Measurements from ENCODE around the gene EGF.

Gene EGF

DNA sequence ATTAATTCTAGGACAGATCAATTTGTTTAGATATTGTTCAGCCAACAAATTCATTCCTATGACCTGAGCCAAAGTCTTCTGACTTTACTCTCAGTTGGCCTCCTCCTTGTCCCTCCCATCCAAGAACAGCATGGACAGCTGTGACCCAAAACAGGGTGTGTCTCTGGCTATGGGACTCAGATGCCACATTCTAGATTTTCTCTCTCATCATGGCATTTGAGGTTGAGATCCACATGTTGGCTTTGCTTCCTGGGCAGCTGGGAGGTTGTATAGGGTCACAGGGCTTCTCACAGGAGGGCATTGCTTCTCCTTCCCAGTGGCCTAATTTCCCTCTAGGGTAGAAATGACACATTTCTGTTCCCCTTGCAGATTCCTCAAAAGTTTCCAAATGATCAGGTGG, 22.6 kb upstream of the EGF start:
- TF ChIP-seq, protein P1, sequence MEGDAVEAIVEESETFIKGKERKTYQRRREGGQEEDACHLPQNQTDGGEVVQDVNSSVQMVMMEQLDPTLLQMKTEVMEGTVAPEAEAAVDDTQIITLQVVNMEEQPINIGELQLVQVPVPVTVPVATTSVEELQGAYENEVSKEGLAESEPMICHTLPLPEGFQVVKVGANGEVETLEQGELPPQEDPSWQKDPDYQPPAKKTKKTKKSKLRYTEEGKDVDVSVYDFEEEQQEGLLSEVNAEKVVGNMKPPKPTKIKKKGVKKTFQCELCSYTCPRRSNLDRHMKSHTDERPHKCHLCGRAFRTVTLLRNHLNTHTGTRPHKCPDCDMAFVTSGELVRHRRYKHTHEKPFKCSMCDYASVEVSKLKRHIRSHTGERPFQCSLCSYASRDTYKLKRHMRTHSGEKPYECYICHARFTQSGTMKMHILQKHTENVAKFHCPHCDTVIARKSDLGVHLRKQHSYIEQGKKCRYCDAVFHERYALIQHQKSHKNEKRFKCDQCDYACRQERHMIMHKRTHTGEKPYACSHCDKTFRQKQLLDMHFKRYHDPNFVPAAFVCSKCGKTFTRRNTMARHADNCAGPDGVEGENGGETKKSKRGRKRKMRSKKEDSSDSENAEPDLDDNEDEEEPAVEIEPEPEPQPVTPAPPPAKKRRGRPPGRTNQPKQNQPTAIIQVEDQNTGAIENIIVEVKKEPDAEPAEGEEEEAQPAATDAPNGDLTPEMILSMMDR (IDR thresholded peaks at IDR 0.05): no peak

DNA sequence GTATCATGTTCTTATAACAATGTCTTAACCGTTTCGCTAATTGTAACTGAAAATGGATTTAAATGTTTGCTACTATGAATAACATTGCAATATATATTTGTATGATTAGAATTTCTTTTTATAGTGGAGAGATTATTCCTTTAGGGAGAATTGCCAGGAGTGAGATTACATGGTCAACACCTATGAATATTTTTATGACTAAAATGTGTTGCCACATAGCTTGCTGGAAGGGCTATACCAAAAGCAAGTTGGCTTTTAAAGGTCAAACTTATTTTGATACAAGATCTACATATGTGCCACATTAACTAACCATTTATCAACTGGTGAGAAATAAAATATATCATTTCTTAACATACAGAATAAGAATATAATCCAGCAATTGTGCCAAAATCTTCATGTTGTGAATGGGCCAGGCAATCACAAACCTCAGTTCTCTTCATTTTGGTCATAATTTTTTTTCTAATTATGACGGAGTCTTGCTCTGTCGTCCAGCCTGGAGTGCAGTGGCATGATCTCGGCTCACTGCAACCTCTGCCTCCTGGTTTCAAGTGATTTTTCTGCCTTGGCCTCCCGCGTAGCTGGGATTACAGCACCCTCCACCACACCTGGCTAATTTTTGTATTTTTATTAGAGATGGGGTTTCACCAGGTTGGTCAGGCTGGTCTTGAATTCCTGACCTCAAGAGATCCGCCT, 10.0 kb upstream of the EGF start:
- TF ChIP-seq, protein P1 (IDR thresholded peaks at IDR 0.05): no peak

DNA sequence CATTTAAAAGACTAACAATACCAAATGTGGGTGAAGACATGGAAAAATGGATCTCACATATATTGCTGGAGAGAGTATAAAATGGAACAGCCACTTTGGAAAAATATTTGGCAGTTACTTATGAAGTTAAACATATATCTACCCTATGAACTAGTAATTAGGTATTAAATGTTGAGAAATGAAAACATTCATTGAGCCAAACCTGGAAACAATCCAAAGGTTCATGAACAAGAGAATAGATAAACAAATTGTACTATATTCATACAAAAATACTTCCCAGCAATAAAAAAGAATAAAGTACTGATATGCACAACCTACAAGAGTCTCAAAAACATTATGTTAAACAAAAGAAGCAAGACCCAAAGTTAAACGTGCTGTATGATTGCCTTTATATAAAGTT, 4.0 kb upstream of the EGF start:
- TF ChIP-seq, protein P1 (IDR thresholded peaks at IDR 0.05): no peak

DNA sequence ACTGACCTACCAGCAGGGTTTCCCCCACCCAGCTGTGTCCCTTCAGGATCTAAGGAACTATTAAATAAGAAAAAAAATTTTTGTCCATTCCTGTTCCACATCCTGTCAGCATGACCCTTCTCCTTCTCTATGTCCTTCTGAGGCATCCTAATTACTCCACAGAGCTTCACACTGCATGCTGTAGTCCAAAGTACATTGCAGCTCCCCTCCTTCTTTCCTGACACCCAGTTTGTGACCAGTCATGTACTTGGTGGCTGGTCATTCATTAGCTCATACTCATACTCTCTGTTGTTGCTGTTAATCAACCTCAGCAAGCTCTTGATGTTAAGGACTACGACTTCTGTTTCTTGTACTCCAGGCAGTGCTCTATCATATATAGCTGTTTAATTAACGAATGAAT, 2.4 kb upstream of the EGF start:
- TF ChIP-seq, protein P1 (IDR thresholded peaks at IDR 0.05): no peak

DNA sequence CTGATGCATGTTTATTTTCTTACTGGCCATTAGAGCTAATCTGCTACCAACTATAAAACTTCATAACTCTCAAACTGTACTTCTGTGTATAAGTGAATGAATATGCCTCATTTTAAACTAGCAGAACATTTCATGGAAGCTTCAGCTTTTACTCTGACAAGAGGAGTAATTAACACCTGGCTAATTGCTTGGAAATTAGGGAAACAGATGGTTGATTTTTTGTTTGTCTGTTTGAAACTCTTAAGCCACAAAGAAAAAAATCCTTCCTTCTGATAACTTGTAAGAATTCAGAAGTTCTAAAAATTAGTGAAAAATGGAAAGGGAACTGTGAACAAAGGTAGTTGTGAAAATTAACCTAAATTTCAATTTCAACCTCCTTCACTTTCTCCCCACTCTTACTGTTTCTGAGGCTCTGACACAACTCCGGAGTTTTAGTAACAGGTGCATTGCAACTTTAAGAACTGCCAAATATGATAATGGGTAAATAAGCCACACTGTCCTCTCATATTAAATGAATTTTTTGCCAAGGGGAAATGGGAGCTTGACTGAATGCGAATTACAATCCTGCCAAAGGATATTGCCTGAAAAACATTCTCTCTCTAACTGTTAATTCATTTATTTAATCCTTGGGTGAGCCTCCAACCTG, 1.0 kb downstream of the EGF start:
- TF ChIP-seq, protein P1 (IDR thresholded peaks at IDR 0.05): no peak

DNA sequence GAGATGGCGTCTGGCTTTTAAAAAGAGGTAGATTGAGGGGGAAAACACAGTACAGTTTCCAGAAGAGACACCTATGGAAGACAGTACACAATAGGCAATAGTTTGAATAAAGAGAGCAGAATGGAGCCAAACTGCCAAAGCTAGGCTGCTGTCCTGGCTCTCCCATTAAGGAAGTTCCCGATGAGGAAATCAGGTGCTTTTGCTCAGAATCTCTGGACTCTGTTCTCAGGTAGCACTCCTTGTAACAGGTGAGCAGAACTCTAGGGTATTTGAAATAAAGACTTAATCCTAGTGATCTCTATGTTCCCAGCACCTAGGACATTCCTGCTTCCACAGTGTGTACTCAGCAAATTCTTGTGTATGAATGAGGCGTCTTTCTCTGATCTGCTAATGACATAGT, 1.6 kb downstream of the EGF start:
- TF ChIP-seq, protein P1 (IDR thresholded peaks at IDR 0.05): no peak

DNA sequence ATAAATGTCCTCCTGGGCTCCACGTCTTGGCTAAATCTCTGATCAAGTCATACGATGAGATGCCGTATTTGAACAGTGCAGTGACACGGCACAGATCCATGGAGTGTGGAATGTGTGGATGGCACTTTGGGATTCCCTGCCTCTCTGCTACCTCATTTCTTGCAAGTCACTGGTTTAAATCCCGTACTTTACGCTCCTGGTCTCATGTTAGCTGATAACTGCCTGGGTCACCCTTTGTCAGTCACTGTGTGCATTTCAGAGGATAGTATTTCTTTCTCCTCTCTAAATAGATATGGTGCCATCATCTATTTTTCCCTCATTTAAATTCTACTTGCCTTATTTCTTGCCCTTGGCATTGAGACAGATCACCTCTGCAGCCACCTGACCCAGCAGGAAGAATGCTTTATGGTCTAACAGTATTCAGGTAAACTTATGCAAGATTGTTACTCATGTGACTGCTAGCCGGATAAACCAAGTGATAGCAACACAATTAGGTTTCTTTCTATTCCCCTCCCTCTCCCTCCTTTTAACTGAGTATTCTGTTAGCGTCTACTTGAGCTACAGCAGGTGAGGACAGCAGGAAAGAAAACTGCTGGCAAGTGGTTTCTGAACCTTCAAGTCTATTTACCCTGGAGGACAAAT, 2.8 kb downstream of the EGF start:
- TF ChIP-seq, protein P1 (IDR thresholded peaks at IDR 0.05): no peak
